ENCODE results near the gene TRAK2. TPM values are rescaled to one million over a fixed set of nuclear protein-coding genes. Genes with fewer than 3 reads are reported as not detected.

TRAK2 gene
- total and polyA plus RNA-seq, 2 of the 13 experiments (the other 11 are each of a cell fraction or from before 2014, with no cell fraction given) = 7.7 to 21.0 TPM

DNA sequence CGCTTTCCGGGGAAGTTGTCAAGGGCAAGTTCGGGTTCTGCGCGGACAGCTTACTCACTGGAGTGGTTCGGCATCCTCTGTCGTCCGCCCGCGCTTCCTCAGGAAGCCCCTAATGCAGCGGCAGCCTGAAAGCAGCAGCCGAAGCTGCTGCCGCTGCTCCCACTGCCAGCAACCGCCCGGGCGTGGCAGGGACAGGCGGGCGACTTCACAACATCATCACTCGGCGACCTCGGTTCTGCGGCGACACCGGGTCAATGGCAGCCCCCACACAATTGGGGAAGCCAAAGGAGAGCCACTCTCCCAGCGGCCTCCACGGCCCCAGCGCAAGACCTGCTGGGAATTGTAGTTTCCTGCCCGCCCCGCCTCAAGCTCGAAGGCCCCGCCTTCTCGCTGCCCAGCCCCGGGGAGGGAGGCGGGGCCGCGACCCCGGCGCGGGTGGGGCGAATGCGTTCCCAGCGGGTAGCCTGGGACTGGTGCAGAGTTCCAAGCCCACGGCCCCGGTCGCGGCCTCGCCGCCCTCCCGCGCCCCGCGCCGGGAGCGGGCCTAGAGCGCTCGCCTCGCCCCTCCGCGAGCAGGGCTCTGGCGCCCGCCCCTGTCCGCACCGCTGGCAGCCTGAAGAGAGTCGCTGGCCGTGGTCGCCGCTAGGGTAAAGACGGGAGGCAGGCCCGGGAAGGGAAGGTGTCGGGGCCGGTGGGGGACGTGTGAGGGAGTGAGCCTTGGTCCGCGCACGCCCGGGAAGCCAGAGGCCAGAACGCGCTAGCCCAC lies at the start of gene TRAK2, which contains the start of gene STRADB (continued):
- TF ChIP-seq, protein P1, sequence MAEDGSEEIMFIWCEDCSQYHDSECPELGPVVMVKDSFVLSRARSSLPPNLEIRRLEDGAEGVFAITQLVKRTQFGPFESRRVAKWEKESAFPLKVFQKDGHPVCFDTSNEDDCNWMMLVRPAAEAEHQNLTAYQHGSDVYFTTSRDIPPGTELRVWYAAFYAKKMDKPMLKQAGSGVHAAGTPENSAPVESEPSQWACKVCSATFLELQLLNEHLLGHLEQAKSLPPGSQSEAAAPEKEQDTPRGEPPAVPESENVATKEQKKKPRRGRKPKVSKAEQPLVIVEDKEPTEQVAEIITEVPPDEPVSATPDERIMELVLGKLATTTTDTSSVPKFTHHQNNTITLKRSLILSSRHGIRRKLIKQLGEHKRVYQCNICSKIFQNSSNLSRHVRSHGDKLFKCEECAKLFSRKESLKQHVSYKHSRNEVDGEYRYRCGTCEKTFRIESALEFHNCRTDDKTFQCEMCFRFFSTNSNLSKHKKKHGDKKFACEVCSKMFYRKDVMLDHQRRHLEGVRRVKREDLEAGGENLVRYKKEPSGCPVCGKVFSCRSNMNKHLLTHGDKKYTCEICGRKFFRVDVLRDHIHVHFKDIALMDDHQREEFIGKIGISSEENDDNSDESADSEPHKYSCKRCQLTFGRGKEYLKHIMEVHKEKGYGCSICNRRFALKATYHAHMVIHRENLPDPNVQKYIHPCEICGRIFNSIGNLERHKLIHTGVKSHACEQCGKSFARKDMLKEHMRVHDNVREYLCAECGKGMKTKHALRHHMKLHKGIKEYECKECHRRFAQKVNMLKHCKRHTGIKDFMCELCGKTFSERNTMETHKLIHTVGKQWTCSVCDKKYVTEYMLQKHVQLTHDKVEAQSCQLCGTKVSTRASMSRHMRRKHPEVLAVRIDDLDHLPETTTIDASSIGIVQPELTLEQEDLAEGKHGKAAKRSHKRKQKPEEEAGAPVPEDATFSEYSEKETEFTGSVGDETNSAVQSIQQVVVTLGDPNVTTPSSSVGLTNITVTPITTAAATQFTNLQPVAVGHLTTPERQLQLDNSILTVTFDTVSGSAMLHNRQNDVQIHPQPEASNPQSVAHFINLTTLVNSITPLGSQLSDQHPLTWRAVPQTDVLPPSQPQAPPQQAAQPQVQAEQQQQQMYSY (CRISPR knock-in tag; IDR thresholded peaks at IDR 0.05) = no peak; the same call in 1 of the 2 replicates
- TF ChIP-seq ZNF792 (CRISPR knock-in tag; IDR thresholded peaks at IDR 0.05) (peak; percentile 54; the same call in 1 of the 2 replicates), ZNF225 (CRISPR knock-in tag; IDR thresholded peaks at IDR 0.05) (peak; percentile 88; the same call in 1 of the 2 replicates), PHB2 (IDR thresholded peaks at IDR 0.05; ENCODE audit: partially characterized antibody) (no peak), NCOA5 (CRISPR knock-in tag; IDR thresholded peaks at IDR 0.05) (no peak), REPIN1 (CRISPR knock-in tag; IDR thresholded peaks at IDR 0.05; ENCODE audit: borderline replicate concordance, low read depth) (peak; percentile 74), EP300 (IDR thresholded peaks at IDR 0.05; ENCODE audit: low read depth in 2 of 2, low read length in 2 of 2) (peak; percentile 46 to 55; a peak in 1 of 4 replicates), EP300 (CRISPR knock-in tag; IDR thresholded peaks at IDR 0.05; ENCODE audit: borderline replicate concordance) (no peak; the same call in 1 of the 2 replicates), TBP (CRISPR knock-in tag; IDR thresholded peaks at IDR 0.05) (0 out of 2 replicates have a peak, but pooled peaks have one; percentile 57), FOXO1 (CRISPR knock-in tag; IDR thresholded peaks at IDR 0.05) (peak; percentile 57), HOXA3 (CRISPR knock-in tag; IDR thresholded peaks at IDR 0.05) (peak; percentile 98), RARA (CRISPR knock-in tag; IDR thresholded peaks at IDR 0.05) (no peak; the same call in 1 of the 2 replicates), ZNF709 (CRISPR knock-in tag; IDR thresholded peaks at IDR 0.05) (no peak; the same call in 1 of the 2 replicates)
- TF ChIP-seq, protein P2, sequence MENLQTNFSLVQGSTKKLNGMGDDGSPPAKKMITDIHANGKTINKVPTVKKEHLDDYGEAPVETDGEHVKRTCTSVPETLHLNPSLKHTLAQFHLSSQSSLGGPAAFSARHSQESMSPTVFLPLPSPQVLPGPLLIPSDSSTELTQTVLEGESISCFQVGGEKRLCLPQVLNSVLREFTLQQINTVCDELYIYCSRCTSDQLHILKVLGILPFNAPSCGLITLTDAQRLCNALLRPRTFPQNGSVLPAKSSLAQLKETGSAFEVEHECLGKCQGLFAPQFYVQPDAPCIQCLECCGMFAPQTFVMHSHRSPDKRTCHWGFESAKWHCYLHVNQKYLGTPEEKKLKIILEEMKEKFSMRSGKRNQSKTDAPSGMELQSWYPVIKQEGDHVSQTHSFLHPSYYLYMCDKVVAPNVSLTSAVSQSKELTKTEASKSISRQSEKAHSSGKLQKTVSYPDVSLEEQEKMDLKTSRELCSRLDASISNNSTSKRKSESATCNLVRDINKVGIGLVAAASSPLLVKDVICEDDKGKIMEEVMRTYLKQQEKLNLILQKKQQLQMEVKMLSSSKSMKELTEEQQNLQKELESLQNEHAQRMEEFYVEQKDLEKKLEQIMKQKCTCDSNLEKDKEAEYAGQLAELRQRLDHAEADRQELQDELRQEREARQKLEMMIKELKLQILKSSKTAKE (CRISPR knock-in tag; IDR thresholded peaks at IDR 0.05; ENCODE audit: borderline replicate concordance) = peak; percentile 42; the same call in 1 of the 2 replicates
- TF ChIP-seq, protein P3, sequence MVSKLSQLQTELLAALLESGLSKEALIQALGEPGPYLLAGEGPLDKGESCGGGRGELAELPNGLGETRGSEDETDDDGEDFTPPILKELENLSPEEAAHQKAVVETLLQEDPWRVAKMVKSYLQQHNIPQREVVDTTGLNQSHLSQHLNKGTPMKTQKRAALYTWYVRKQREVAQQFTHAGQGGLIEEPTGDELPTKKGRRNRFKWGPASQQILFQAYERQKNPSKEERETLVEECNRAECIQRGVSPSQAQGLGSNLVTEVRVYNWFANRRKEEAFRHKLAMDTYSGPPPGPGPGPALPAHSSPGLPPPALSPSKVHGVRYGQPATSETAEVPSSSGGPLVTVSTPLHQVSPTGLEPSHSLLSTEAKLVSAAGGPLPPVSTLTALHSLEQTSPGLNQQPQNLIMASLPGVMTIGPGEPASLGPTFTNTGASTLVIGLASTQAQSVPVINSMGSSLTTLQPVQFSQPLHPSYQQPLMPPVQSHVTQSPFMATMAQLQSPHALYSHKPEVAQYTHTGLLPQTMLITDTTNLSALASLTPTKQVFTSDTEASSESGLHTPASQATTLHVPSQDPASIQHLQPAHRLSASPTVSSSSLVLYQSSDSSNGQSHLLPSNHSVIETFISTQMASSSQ (IDR thresholded peaks at IDR 0.05; ENCODE audit: low read depth) = no peak; the same call in 1 of the 2 replicates
- TF ChIP-seq, protein P3 (CRISPR knock-in tag; IDR thresholded peaks at IDR 0.05; ENCODE audit: borderline replicate concordance) = peak; percentile 89; the same call in 1 of the 2 replicates
- TF ChIP-seq, protein P4, sequence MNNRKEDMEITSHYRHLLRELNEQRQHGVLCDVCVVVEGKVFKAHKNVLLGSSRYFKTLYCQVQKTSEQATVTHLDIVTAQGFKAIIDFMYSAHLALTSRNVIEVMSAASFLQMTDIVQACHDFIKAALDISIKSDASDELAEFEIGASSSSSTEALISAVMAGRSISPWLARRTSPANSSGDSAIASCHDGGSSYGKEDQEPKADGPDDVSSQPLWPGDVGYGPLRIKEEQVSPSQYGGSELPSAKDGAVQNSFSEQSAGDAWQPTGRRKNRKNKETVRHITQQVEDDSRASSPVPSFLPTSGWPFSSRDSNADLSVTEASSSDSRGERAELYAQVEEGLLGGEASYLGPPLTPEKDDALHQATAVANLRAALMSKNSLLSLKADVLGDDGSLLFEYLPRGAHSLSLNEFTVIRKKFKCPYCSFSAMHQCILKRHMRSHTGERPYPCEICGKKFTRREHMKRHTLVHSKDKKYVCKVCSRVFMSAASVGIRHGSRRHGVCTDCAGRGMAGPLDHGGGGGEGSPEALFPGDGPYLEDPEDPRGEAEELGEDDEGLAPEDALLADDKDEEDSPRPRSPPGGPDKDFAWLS (CRISPR knock-in tag; IDR thresholded peaks at IDR 0.05; ENCODE audit: borderline replicate concordance) = no peak

Measured in HepG2 (cell line).